Hematopoietic multipotent progenitor cell (in vitro differentiated cells): ENCODE results near the gene KRT78. TPM values are rescaled to one million over a fixed set of nuclear protein-coding genes. Genes with fewer than 3 reads are reported as not detected.

Experiments used
- DNase-seq, 3 donors: peaks; one replicate each; pipeline ENCODE4 v3.0.0-alpha.2; 2011 to 2015; ENCODE audit warnings: low read depth in 2 of 3, low spot score in 2 of 3
- total RNA-seq: library from RNA; depleted of rRNA; stranded (reverse); fragments of >200 nt; gene quantifications from one replicate; pipeline ENCODE4 v1.2.3, GENCODE V29; 2012

The KRT78 gene
- total RNA-seq, 1 donor, result not detected

DNA sequence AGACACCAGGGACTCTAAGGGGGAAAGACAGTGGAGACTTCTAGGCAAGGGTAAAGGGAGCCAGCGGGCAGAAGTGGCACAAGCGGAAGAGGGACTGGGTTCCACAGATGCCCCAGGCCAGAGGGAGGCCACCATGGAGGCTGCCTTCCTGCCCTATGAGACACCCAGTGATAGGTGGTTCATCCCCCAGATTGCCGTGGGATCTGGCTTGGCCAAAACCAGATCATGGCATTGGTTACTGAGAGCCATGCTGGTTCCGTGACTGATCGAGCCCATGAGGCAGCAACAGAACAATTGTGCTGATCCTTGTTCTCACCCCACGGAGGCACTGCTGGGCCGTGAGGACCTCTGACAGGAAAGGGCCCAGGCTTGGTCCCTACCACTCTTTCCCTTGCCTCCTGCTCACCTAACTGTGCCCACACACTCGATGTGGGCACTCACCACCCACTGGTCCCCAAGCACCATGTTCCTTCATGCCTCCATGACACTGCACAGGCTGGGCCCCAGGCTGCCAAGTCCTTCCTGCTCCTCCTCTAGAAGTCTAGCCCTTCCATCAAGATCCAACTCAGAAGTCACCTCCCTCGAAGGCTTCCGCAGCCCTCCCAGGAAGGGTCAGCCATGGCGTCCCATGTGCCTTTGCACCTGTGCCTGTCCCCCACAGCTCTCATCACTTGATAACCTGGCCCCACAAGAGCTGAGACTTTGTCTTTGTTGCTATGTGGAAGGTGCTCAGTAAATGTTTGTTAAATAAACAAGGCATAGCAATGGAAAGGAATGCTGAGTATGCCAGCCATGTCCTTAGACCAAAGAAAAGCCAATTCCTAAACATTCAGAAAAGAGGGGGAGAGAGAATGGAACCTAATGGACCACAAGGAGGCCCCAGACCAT is 21.9 kb downstream of the KRT78 start:
- DNase-seq, result no peak

- DNase-seq, result no peak
Observed at GRCh38 chr12:52825961-52826360, 22.8 kb downstream of the KRT78 start.

DNA sequence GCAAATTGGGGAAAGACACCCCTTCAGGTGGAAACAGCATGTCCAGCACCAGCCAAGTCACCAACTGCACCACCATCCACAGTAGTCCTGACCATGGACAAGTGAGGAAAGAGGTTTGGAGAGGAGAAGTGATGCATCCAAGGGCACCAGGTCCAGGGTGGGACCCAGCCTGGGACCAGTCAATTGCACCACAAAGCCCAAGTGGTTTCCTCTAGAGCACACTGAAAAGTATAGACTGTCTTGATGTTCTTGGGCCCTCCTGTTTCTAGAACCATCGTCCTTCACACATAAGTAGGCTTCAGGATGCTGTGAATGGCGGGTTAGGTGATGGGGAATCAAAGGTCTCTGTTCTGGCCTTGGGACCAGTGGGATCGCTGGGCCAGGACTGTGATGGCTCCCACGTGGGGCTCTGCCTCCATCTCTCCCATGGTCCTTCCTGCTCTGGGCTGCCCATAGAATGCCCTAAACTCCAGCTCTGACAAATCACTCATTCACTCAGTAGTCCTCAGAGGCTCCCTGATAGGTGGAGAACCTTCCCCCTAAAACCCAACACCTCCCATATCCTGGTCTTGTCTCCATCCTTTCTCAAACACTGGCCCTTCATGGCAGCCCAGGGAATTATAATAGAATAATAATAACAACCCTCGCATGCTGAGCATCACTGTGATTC is 23.9 kb downstream of the KRT78 start:
- DNase-seq, result no peak

DNA sequence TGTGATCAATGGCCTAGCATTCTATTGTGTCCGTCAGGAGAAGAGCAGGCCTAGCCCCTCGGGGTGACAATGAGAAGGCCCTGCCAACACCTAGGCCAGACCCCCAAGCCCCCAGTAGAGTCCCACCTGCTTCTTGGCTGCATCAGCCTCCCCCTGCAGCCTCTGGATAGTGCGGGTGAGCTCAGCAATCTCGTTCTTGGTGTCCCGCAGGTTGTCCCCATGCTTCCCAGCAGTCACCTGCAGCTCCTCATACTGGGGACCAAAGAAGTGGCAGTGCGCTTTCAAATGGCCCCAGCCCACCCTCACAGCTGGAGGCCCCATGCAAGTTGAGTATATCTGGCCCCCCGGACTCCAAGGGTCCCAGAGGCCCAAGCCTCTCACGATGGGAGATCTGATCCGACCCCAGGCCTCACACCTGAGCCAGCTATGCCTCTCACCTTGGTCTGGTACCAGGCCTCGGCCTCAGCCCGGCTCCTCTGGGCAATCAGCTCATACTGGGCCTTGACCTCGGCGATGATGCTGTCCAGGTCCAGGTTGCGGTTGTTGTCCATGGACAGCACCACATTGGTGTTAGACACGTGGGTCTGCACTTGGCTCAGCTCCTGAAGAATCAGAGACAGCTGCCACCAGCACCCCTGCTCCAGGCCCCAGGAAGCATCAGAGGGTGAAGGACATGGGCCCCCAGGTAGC is 24.9 kb downstream of the KRT78 start:
- DNase-seq, result no peak

GRCh38 chr12:52822771-52823510 is 25.9 kb downstream of the KRT78 start:
- DNase-seq, result no peak

- no peak for DNase-seq
Observed at GRCh38 chr12:52821826-52822660, 26.8 kb downstream of the KRT78 start.

DNA sequence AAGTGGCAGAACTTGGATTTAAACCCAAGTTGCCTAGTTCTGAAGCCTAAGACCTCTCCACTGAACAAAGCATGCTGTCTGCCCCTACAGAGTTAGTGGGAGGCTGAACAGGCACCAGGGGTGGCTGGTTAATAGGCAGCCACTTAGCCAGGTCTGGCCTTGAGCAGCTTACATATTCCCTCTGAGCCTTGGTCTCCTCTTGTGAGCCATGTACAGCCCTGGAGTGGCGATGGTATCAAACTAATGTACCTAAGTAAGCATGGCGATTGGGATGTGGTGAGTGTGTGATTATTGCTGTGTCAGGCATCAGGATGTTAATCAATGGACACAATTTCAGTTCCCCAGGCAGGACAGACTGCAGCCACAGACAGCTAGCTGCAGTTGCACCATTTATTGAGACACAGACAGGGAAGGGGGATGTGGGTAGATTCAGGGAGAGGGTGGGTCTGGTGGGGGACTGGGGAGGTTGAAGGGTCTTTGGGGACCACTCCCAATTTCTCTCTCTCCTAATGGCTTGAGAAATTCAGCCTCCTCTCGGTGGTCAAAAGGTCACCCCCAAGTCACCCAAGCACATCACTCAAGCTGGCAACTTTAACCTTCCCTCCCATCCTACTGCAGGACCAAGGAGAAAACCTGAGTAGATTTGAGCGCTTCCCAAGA is 27.6 kb downstream of the KRT78 start:
- no peak for DNase-seq

- DNase-seq, result no peak
Observed at GRCh38 chr12:52820521-52820920, 28.3 kb downstream of the KRT78 start.

GRCh38 chr12:52819731-52820510 is 28.9 kb downstream of the KRT78 start:
- no peak for DNase-seq

- DNase-seq, result no peak
Observed at GRCh38 chr12:52818887-52819420, 29.8 kb downstream of the KRT78 start.

DNA sequence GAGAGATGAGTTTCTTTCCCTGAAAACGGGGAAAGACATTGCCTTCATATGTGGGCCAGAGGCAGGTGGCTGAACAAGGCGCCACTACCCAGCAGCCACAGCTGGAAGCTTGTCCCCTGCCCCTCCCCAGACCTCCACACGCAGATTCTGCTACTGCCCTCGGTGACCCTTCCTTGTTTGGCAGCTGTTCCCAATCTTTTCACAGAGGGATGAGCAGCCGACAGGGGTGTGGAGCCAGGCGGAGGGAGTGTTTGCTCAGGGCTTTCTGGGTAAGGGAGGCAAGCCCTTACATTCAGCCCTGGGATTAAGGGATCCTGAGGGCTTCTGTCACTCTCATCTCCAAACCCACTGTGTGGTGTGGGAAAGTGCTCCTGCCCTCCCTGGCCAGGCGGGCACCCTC is 30.4 kb downstream of the KRT78 start:
- DNase-seq, result no peak

DNA sequence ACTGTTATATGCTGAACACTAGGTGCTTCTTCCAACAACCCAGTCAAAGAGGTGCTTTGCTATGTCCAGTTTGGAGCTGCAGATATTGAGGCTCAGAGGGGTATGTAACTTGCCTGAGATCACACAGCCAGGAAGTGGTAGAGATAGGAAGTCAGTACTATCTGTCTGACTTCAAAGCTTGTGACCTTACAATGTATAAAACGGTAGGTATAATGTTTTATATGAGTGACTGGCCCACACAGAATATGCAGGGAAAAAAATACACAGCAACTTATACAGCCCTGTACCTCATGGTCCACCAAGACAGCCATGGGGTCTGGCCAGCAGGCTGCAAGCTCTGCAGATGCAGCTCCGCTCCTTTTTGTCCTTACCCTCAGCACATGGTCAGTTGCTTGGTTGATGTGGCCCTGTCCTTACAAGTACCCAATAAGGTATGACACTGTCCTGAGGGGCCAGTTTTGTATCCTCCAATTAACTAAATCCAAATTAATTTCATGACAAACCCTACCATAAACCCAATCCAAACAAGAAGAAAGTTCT is 31.0 kb downstream of the KRT78 start:
- DNase-seq, result no peak

GRCh38 chr12:52817003-52817698 is 31.6 kb downstream of the KRT78 start:
- no peak for DNase-seq

GRCh38 chr12:52815676-52816588 is 32.9 kb downstream of the KRT78 start:
- no peak for DNase-seq

DNA sequence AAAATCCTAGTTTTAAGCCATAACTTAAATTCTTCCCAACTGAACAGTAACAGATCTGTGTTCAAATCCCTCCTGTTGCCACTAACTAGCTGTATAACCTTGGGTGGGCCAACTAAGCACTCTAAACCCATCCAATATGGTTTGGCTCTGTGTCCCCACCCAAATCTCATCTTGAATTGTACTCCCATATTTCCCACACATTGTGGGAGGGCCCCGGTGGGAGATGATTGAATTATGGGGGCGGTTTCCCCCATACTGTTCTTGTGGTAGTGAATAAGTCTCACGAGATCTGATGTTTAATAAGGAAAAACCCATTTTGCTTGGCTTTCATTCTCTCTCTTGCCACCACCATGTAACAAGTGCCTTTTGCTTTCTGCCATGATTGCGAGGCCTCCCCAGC is 33.6 kb downstream of the KRT78 start:
- DNase-seq, result no peak

GRCh38 chr12:52814710-52815155 is 34.1 kb downstream of the KRT78 start:
- no peak for DNase-seq
